GM23248 (cell line): ENCODE data around the gene MB21D2.

Source experiments
- EZH2 ChIP-seq: fragments of 200-600 bp; sonication (generic); IDR thresholded peaks from 2 replicates; pipeline ENCODE4 v1.6.1; 2018; ENCODE audit warnings: antibody characterized with exemption, mild to moderate bottlenecking; ENCODE audit not compliant: insufficient read depth, poor library complexity, severe bottlenecking
- EZH2phosphoT487 ChIP-seq: fragments of 200-600 bp; sonication (generic); IDR thresholded peaks from 2 replicates; pipeline ENCODE4 v1.6.1; 2018; ENCODE audit warnings: antibody characterized with exemption, moderate library complexity, mild to moderate bottlenecking, low read depth; ENCODE audit not compliant: insufficient read depth

DNA sequence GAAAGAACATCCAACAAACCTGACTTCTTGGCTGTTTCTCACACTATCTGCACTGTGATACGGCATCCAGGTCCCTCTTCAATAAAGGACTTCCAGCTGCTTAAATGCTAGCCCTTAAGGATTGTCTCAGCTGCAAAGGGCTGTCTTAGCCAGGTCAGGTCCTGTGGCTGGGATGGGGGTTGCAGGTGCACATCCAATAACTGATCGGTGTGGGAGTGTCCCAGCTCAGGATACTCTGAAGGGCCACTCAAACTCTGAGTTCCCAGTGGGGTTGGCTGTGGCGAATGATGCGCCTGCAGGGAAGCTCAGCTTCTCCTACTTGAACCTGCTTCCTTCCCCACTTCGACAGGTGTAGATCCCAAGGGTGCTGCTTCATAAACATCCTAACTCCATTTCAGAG, 115.7 kb downstream of the MB21D2 start:
- no peak for TF ChIP-seq EZH2phosphoT487
- TF ChIP-seq EZH2 = no peak
